ENCODE results near the gene HSD17B1. TPM values are rescaled to one million over a fixed set of nuclear protein-coding genes. Genes with fewer than 3 reads are reported as not detected.

Gene HSD17B1
- total and polyA plus RNA-seq, 7 donors = 0.16 to 5.3 (median 1.4) TPM

- no peaks in the 10 kb centered on the region for H3K27me3 ChIP-seq
- H3K4me3 ChIP-seq = no peak overlapping the region
- H3K27ac ChIP-seq = no peak overlapping the region
- peaks cover 0 to 12% (median 0%) of the 10 kb centered on the region in 4 donors for H3K4me1 ChIP-seq
- 18 to 37% methylated on average over 1 of the region's 1 CpG for WGBS, 2 donors
- no peak for TF ChIP-seq EP300 (IDR thresholded peaks at IDR 0.05)
- no peak for TF ChIP-seq POLR2A (IDR thresholded peaks at IDR 0.05)
- TF ChIP-seq CTCF (IDR thresholded peaks at IDR 0.05) = no peak
- TF ChIP-seq POLR2AphosphoS5 (IDR thresholded peaks at IDR 0.05) = no peak
- peaks cover 40 to 100% (median 78%) of the 10 kb centered on the region in 4 donors for H3K36me3 ChIP-seq
- intact Hi-C loops (cut with DNase I) = no loop called here
- no peaks in the 10 kb centered on the region for H3K9me3 ChIP-seq
- no peak for DNase-seq
These were observed 32.6 kb downstream of the HSD17B1 start for GRCh38 chr17:42585353-42585752.

- H3K4me3 ChIP-seq = no peak overlapping the region
- H3K9me3 ChIP-seq = no peaks in the 10 kb centered on the region
- peaks cover 0 to 12% (median 0%) of the 10 kb centered on the region in 4 donors for H3K4me1 ChIP-seq
- no peaks in the 10 kb centered on the region for H3K27me3 ChIP-seq
- no peak for DNase-seq
- peaks cover 41 to 100% (median 74%) of the 10 kb centered on the region in 4 donors for H3K36me3 ChIP-seq
- WGBS, 2 donors = 80 to 81% methylated on average over 7 of the region's 7 CpGs
- intact Hi-C loops (cut with DNase I) = no loop called here
- peak overlapping the region in 1 of 4 donors; percentile 18 for H3K27ac ChIP-seq
- TF ChIP-seq POLR2A (IDR thresholded peaks at IDR 0.05) (no peak), CTCF (IDR thresholded peaks at IDR 0.05) (no peak), POLR2AphosphoS5 (IDR thresholded peaks at IDR 0.05) (no peak)
These were observed 33.9 kb downstream of the HSD17B1 start for GRCh38 chr17:42586514-42587230.

- no peak for TF ChIP-seq POLR2A (IDR thresholded peaks at IDR 0.05)
- TF ChIP-seq EP300 (IDR thresholded peaks at IDR 0.05) = no peak
- TF ChIP-seq CTCF (IDR thresholded peaks at IDR 0.05) = no peak
- TF ChIP-seq POLR2AphosphoS5 (IDR thresholded peaks at IDR 0.05) = no peak
- H3K4me3 ChIP-seq = no peak overlapping the region
- H3K27me3 ChIP-seq = no peaks in the 10 kb centered on the region
- WGBS, 2 donors = 94 to 95% methylated on average over 2 of the region's 2 CpGs
- peaks cover 0 to under 1% (median 0%) of the 10 kb centered on the region in 4 donors for H3K4me1 ChIP-seq
- H3K9me3 ChIP-seq = no peaks in the 10 kb centered on the region
- DNase-seq = no peak
- intact Hi-C loops (cut with DNase I) = no loop called here
- no peak overlapping the region for H3K27ac ChIP-seq
- peaks cover 16 to 69% (median 37%) of the 10 kb centered on the region in 4 donors for H3K36me3 ChIP-seq
These were observed 38.2 kb downstream of the HSD17B1 start for GRCh38 chr17:42590886-42591285.

- TF ChIP-seq POLR2AphosphoS5 (IDR thresholded peaks at IDR 0.05) = no peak
- no peak for TF ChIP-seq CTCF (IDR thresholded peaks at IDR 0.05)
- TF ChIP-seq POLR2A (IDR thresholded peaks at IDR 0.05) = no peak
- no peak for TF ChIP-seq EP300 (IDR thresholded peaks at IDR 0.05)
- Histone ChIP-seq H3K4me3 (no peak overlapping the region), H3K27ac (no peak overlapping the region), H3K9me3 (no peaks in the 10 kb centered on the region), H3K27me3 (no peaks in the 10 kb centered on the region), H3K4me1 (no peaks in the 10 kb centered on the region), H3K36me3 (peaks cover 16 to 65% (median 35%) of the 10 kb centered on the region in 4 donors)
- WGBS, 2 donors = 97% methylated on average over 9 of the region's 9 CpGs
- DNase-seq = peak; percentile 12
- intact Hi-C loops (cut with DNase I) = no loop called here
These were observed 38.7 kb downstream of the HSD17B1 start for GRCh38 chr17:42591411-42591810.

All from sigmoid colon (tissue), 7 donors.